Measurements from ENCODE around the gene SMTN.

The SMTN gene

DNA sequence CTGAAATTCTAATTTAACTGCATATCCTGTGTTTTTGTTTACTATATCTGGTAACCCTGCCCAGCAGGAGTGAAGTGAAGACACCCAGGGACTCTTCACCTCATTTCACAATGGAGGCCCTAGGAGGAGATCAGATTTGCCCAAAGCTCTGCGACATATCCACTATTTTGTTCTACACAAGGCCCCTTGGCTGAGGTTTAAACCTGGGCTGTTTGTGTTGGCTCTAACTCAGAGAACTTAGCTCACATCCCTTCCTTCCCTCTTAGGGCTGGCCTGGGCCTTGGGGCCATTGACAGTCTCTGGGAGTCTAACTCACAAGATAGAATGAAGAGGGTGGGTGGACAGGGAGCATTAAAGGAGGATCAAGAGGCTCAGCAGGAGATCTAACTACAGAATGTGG lies 67.4 kb downstream of the SMTN start:
- in situ Hi-C loops (cut with HindIII; ENCODE audit: low sequenced_read_pairs) = no loop called here

DNA sequence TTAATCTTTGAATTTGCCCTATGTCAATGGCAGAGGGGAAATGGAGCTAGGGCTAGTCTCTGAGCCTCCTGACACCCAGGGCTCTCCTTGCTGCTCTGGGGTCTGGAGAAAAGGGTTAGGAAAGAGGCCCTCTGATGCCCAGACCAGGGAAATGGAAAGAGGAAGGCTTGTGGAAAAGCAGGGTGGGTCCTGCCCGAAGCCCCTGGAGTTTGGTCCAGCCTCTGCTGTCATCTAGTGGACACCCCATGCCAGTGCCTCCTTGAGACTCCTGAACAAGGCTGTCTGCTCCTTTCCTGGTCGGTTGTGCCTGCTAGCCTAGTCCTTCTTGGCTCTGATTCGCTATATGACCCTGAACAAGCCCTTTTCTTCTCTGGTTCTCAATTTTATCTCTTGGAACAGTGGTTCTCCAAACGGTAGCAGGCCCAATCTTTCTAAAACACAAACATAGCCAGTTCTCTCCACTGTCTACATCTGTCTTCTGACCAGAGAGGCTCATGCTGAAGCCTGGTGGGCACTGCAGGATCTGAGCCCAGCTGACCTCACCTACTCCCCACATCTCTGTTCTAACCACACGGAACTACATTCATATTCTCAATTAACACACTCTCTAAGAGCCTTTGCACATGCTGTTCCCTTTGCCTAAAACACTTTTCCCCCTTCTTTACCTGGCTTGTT lies 68.0 kb downstream of the SMTN start:
- in situ Hi-C loops (cut with HindIII; ENCODE audit: low sequenced_read_pairs) = no loop called here

DNA sequence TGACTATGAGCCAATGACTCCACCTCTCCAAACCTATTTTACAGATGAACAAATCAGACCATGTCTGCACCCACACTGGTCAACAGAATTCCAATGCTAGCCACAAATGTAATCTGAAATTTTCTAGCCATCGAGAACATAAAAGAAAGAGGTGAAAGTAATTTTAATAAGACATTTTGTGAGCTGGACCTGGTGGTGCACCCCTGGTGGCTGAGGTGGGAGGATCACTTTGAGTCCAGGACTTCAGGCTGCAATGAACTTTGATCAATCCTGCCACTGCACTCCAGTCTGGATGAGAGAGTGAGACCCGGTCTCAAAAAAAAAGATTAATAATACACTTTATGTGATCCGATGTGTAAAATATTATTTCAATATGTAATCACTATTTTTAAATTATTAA lies 69.5 kb downstream of the SMTN start:
- in situ Hi-C loops (cut with HindIII; ENCODE audit: low sequenced_read_pairs) = no loop called here

DNA sequence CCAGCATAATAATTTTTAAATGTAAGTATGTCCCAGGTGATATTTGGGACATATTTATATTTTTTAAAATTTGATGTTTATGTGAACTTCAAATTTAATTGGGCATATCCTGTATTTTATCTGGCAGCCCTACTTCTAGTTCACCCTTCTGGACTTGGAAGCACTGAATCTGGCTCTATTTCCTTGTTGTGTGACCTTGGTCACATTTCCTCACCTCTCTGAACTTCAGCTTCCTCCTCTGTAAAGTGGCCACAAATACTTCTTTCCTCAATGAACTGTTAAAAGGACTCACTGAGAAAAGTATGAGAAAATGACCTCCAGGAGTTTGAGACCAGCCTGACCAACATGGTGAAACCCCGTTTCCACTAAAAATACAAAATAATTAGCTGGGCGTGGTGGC lies 70.8 kb downstream of the SMTN start:
- in situ Hi-C loops (cut with HindIII; ENCODE audit: low sequenced_read_pairs) = no loop called here

DNA sequence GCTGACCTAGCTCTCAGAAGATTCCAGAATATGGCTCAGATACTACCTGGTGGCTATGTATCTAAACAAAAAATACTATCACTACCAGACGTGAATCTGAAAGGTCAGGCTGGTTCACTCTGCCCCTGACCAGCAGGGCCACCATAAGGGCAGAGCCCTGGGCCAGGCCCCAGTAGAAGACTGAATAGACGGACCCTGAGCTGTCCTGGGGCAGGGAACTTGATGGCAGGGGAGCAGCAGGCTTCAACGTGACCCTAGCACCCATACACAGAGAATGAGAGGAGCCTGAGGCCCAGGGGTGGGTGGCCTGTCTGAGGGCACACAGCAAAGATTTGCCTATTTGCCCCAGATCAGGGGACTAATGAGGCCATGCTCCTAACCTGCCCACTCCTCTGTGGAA lies 72.2 kb downstream of the SMTN start:
- in situ Hi-C loops (cut with HindIII; ENCODE audit: low sequenced_read_pairs) = no loop called here

All from DLD1 (cell line).